ENCODE measurements around the gene MYBPHL. TPM values are rescaled to one million over a fixed set of nuclear protein-coding genes. Genes with fewer than 3 reads are reported as not detected.
"Not testable (repeated sequence)": the region's sequence is repeated elsewhere in the genome, so short reads cannot be mapped to it uniquely, and the experiment has no call there.

MYBPHL gene
- total RNA-seq, 2 experiments from 2014 or later, result not detected

- H3K4me3 Mint-ChIP-seq, result no peak overlapping the region
- no peaks in the 10 kb centered on the region for H3K4me1 Mint-ChIP-seq
- H3K9me3 Mint-ChIP-seq, result no peaks in the 10 kb centered on the region
- H3K27ac Mint-ChIP-seq, result no peak overlapping the region
- H3K36me3 Mint-ChIP-seq (ENCODE audit: low read depth), result no peaks in the 10 kb centered on the region
- CTCF ChIA-PET, result no interaction called here
- H3K27me3 Mint-ChIP-seq, result peaks cover 4% of the 10 kb centered on the region
- no peak for DNase-seq
- POLR2A ChIA-PET, result no interaction called here
Observed at GRCh38 chr1:109322974-109323373, 16.2 kb upstream of the MYBPHL start.

GRCh38 chr1:109319114-109319513 is 12.3 kb upstream of the MYBPHL start:
- Mint-ChIP-seq H3K36me3 (ENCODE audit: low read depth) (no peaks in the 10 kb centered on the region), H3K4me1 (no peaks in the 10 kb centered on the region), H3K27ac (no peak overlapping the region), H3K9me3 (no peaks in the 10 kb centered on the region), H3K27me3 (peaks cover 2% of the 10 kb centered on the region), H3K4me3 (no peak overlapping the region)
- no peak for DNase-seq
- ChIA-PET POLR2A (no interaction called here), CTCF (no interaction called here)

GRCh38 chr1:109316506-109316905 is 9.7 kb upstream of the MYBPHL start:
- H3K27me3 Mint-ChIP-seq, result peaks cover 7% of the 10 kb centered on the region
- POLR2A ChIA-PET, result no interaction called here
- no peaks in the 10 kb centered on the region for H3K9me3 Mint-ChIP-seq
- no peaks in the 10 kb centered on the region for H3K36me3 Mint-ChIP-seq (ENCODE audit: low read depth)
- no peak overlapping the region for H3K27ac Mint-ChIP-seq
- H3K4me1 Mint-ChIP-seq, result no peaks in the 10 kb centered on the region
- CTCF ChIA-PET, result interaction anchor here (0.9 to 2.7 kb wide), 4 partner anchors 10 to 30 kb away, joined by 3 to 10 read pairs (median 4); partner anchors contain the start of gene MYBPHL
- H3K4me3 Mint-ChIP-seq, result no peak overlapping the region
- DNase-seq, result no peak

- H3K36me3 Mint-ChIP-seq (ENCODE audit: low read depth), result no peaks in the 10 kb centered on the region
- CTCF ChIA-PET, result interaction anchor here (0.5 to 2.7 kb wide), 3 partner anchors 9 to 40 kb away, joined by 4 to 10 read pairs (median 6); partner anchors contain the start of gene MYBPHL
- no peak overlapping the region for H3K4me3 Mint-ChIP-seq
- no peaks in the 10 kb centered on the region for H3K4me1 Mint-ChIP-seq
- DNase-seq, result no peak
- H3K9me3 Mint-ChIP-seq, result no peaks in the 10 kb centered on the region
- POLR2A ChIA-PET, result no interaction called here
- peaks cover 5% of the 10 kb centered on the region for H3K27me3 Mint-ChIP-seq
- no peak overlapping the region for H3K27ac Mint-ChIP-seq
Observed at GRCh38 chr1:109315288-109315687, 8.5 kb upstream of the MYBPHL start.

GRCh38 chr1:109314795-109315194 is 8.0 kb upstream of the MYBPHL start:
- Mint-ChIP-seq H3K4me1 (no peaks in the 10 kb centered on the region), H3K27ac (no peak overlapping the region), H3K9me3 (no peaks in the 10 kb centered on the region), H3K4me3 (no peak overlapping the region), H3K36me3 (ENCODE audit: low read depth) (no peaks in the 10 kb centered on the region), H3K27me3 (peaks cover 5% of the 10 kb centered on the region)
- POLR2A ChIA-PET, result no interaction called here
- no peak for DNase-seq
- CTCF ChIA-PET, result interaction anchor here (2.7 kb wide), 1 partner anchor 8 kb away, joined by 10 read pairs; the partner anchor contains the start of gene MYBPHL

GRCh38 chr1:109312978-109313775 is 6.4 kb upstream of the MYBPHL start:
- Mint-ChIP-seq H3K27ac (no peak overlapping the region), H3K27me3 (peaks cover 5% of the 10 kb centered on the region), H3K9me3 (no peaks in the 10 kb centered on the region), H3K4me1 (no peaks in the 10 kb centered on the region), H3K4me3 (no peak overlapping the region), H3K36me3 (ENCODE audit: low read depth) (no peaks in the 10 kb centered on the region)
- ChIA-PET CTCF (no interaction called here), POLR2A (no interaction called here)
- no peak for DNase-seq

- H3K27ac Mint-ChIP-seq, result no peak overlapping the region
- H3K9me3 Mint-ChIP-seq, result no peaks in the 10 kb centered on the region
- H3K4me3 Mint-ChIP-seq, result no peak overlapping the region
- no peaks in the 10 kb centered on the region for H3K4me1 Mint-ChIP-seq
- DNase-seq, result no peak
- H3K36me3 Mint-ChIP-seq (ENCODE audit: low read depth), result no peaks in the 10 kb centered on the region
- POLR2A ChIA-PET, result interaction anchor here (0.7 kb wide), 1 partner anchor 77 kb away, joined by 3 read pairs; no protein-coding TSS in a partner anchor
- H3K27me3 Mint-ChIP-seq, result peaks cover 5% of the 10 kb centered on the region
- CTCF ChIA-PET, result interaction anchor here (0.7 kb wide), 1 partner anchor 35 kb away, joined by 3 read pairs; no protein-coding TSS in a partner anchor
Observed at GRCh38 chr1:109312246-109312645, 5.4 kb upstream of the MYBPHL start.

GRCh38 chr1:109309347-109309746 is 2.5 kb upstream of the MYBPHL start:
- no peak overlapping the region for H3K4me3 Mint-ChIP-seq
- no peak overlapping the region for H3K27ac Mint-ChIP-seq
- ChIA-PET POLR2A (no interaction called here), CTCF (no interaction called here)
- peaks cover 5% of the 10 kb centered on the region for H3K27me3 Mint-ChIP-seq
- no peaks in the 10 kb centered on the region for H3K4me1 Mint-ChIP-seq
- H3K36me3 Mint-ChIP-seq (ENCODE audit: low read depth), result no peaks in the 10 kb centered on the region
- no peak for DNase-seq
- no peaks in the 10 kb centered on the region for H3K9me3 Mint-ChIP-seq

GRCh38 chr1:109307274-109308021 is 637 bp upstream of the MYBPHL start:
- Mint-ChIP-seq H3K27ac (no peak overlapping the region), H3K9me3 (no peaks in the 10 kb centered on the region), H3K4me1 (no peaks in the 10 kb centered on the region), H3K27me3 (peaks cover 3% of the 10 kb centered on the region), H3K4me3 (no peak overlapping the region), H3K36me3 (ENCODE audit: low read depth) (no peaks in the 10 kb centered on the region)
- CTCF ChIA-PET, result interaction anchor here (0.8 to 2.6 kb wide), 4 partner anchors 8 to 18 kb away, joined by 3 to 10 read pairs (median 3); no protein-coding TSS in a partner anchor
- DNase-seq, result no peak
- POLR2A ChIA-PET, result no interaction called here

GRCh38 chr1:109305991-109306390 is 820 bp downstream of the MYBPHL start:
- H3K9me3 Mint-ChIP-seq; H3K27ac Mint-ChIP-seq; H3K27me3 Mint-ChIP-seq; H3K36me3 Mint-ChIP-seq (ENCODE audit: low read depth); DNase-seq; H3K4me1 Mint-ChIP-seq; POLR2A ChIA-PET; H3K4me3 Mint-ChIP-seq: not testable (repeated sequence)
- CTCF ChIA-PET, result interaction anchor here (0.6 to 2.6 kb wide), 4 partner anchors 9 to 275 kb away, joined by 3 to 10 read pairs (median 4); no protein-coding TSS in a partner anchor

- Mint-ChIP-seq H3K27me3 (no peaks in the 10 kb centered on the region), H3K9me3 (no peaks in the 10 kb centered on the region), H3K36me3 (ENCODE audit: low read depth) (no peaks in the 10 kb centered on the region), H3K4me1 (no peaks in the 10 kb centered on the region), H3K4me3 (no peak overlapping the region), H3K27ac (no peak overlapping the region)
- CTCF ChIA-PET, result interaction anchor here (0.7 to 1.6 kb wide), 4 partner anchors 14 to 228 kb away, joined by 3 to 5 read pairs (median 4); partner anchors contain the start of gene PSRC1
- POLR2A ChIA-PET, result interaction anchor here (0.6 kb wide), 1 partner anchor 10 kb away, joined by 6 read pairs; no protein-coding TSS in a partner anchor
- no peak for DNase-seq
Observed at GRCh38 chr1:109304226-109304920, 2.4 kb downstream of the MYBPHL start.

GRCh38 chr1:109301874-109302273 is 4.9 kb downstream of the MYBPHL start:
- Mint-ChIP-seq H3K27me3 (no peaks in the 10 kb centered on the region), H3K4me3 (no peak overlapping the region), H3K36me3 (ENCODE audit: low read depth) (no peaks in the 10 kb centered on the region), H3K9me3 (no peaks in the 10 kb centered on the region), H3K4me1 (no peaks in the 10 kb centered on the region), H3K27ac (no peak overlapping the region)
- no peak for DNase-seq
- POLR2A ChIA-PET, result no interaction called here
- CTCF ChIA-PET, result no interaction called here
